ENCODE data around the gene PAPSS2. TPM values are rescaled to one million over a fixed set of nuclear protein-coding genes. Genes with fewer than 3 reads are reported as not detected.

The PAPSS2 gene
- total RNA-seq, 4 donors from 2014 or later = 17.3 to 117 (median 88.4) TPM

- peaks cover 0 to 33% (median 8%) of the 10 kb centered on the region in 4 donors for H3K36me3 ChIP-seq
- in situ Hi-C loops (cut with MboI; ENCODE audit: low pct_ligation_motif_present in 1 of 4, low pct_unique_long_range_greater_than_20kb in 1 of 4, low sequenced_read_pairs in 3 of 4) = no loop called here
- no peaks in the 10 kb centered on the region for H3K9me3 ChIP-seq
- H3K4me1 ChIP-seq = peaks cover 0 to 8% (median 2%) of the 10 kb centered on the region in 4 donors
- no peaks in the 10 kb centered on the region for H3K27me3 ChIP-seq
- TF ChIP-seq, protein P1, sequence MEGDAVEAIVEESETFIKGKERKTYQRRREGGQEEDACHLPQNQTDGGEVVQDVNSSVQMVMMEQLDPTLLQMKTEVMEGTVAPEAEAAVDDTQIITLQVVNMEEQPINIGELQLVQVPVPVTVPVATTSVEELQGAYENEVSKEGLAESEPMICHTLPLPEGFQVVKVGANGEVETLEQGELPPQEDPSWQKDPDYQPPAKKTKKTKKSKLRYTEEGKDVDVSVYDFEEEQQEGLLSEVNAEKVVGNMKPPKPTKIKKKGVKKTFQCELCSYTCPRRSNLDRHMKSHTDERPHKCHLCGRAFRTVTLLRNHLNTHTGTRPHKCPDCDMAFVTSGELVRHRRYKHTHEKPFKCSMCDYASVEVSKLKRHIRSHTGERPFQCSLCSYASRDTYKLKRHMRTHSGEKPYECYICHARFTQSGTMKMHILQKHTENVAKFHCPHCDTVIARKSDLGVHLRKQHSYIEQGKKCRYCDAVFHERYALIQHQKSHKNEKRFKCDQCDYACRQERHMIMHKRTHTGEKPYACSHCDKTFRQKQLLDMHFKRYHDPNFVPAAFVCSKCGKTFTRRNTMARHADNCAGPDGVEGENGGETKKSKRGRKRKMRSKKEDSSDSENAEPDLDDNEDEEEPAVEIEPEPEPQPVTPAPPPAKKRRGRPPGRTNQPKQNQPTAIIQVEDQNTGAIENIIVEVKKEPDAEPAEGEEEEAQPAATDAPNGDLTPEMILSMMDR (IDR thresholded peaks at IDR 0.05) = no peak
- TF ChIP-seq POLR2A (IDR thresholded peaks at IDR 0.05) (no peak), EP300 (IDR thresholded peaks at IDR 0.05; ENCODE audit: low read depth) (no peak), POLR2AphosphoS5 (IDR thresholded peaks at IDR 0.05) (no peak)
- intact Hi-C loops (cut with DNase I; ENCODE audit: low total_unique reads) = no loop called here
- no peak overlapping the region for H3K4me3 ChIP-seq
- no peak for DNase-seq
- no peak overlapping the region for H3K27ac ChIP-seq
- WGBS, 2 donors (ENCODE audit: low coverage in 1 of 2) = 78 to 82% methylated on average over 8 of the region's 8 CpGs
Observed at GRCh38 chr10:87753995-87754866, 94.6 kb downstream of the PAPSS2 start.

GRCh38 chr10:87757685-87758084, 98.0 kb downstream of the PAPSS2 start:
- H3K27ac ChIP-seq = no peak overlapping the region
- H3K4me1 ChIP-seq = peaks cover 0 to 4% (median 2%) of the 10 kb centered on the region in 4 donors
- H3K9me3 ChIP-seq = no peaks in the 10 kb centered on the region
- DNase-seq = no peak
- peaks cover 0 to 33% (median 13%) of the 10 kb centered on the region in 4 donors for H3K36me3 ChIP-seq
- in situ Hi-C loops (cut with MboI; ENCODE audit: low pct_ligation_motif_present in 1 of 4, low pct_unique_long_range_greater_than_20kb in 1 of 4, low sequenced_read_pairs in 3 of 4) = no loop called here
- no peak for TF ChIP-seq EP300 (IDR thresholded peaks at IDR 0.05; ENCODE audit: low read depth)
- TF ChIP-seq POLR2A (IDR thresholded peaks at IDR 0.05) = no peak
- TF ChIP-seq POLR2AphosphoS5 (IDR thresholded peaks at IDR 0.05) = no peak
- TF ChIP-seq, protein P1 (IDR thresholded peaks at IDR 0.05) = no peak
- no peaks in the 10 kb centered on the region for H3K27me3 ChIP-seq
- H3K4me3 ChIP-seq = no peak overlapping the region
- intact Hi-C loops (cut with DNase I; ENCODE audit: low total_unique reads) = no loop called here
- 91 to 95% methylated on average over 1 of the region's 1 CpG for WGBS, 2 donors (ENCODE audit: low coverage in 1 of 2)

GRCh38 chr10:87759551-87759950, 99.9 kb downstream of the PAPSS2 start:
- H3K9me3 ChIP-seq = no peaks in the 10 kb centered on the region
- in situ Hi-C loops (cut with MboI; ENCODE audit: low pct_ligation_motif_present in 1 of 4, low pct_unique_long_range_greater_than_20kb in 1 of 4, low sequenced_read_pairs in 3 of 4) (no loop called here), intact Hi-C loops (cut with DNase I; ENCODE audit: low total_unique reads) (no loop called here)
- TF ChIP-seq EP300 (IDR thresholded peaks at IDR 0.05; ENCODE audit: low read depth) (no peak), POLR2A (IDR thresholded peaks at IDR 0.05) (no peak), POLR2AphosphoS5 (IDR thresholded peaks at IDR 0.05) (no peak)
- TF ChIP-seq, protein P1 (IDR thresholded peaks at IDR 0.05) = no peak
- H3K4me3 ChIP-seq = no peak overlapping the region
- no peak for DNase-seq
- H3K27me3 ChIP-seq = no peaks in the 10 kb centered on the region
- H3K4me1 ChIP-seq = no peaks in the 10 kb centered on the region
- H3K36me3 ChIP-seq = peaks cover 0 to 36% (median 13%) of the 10 kb centered on the region in 4 donors
- no peak overlapping the region for H3K27ac ChIP-seq

DNA sequence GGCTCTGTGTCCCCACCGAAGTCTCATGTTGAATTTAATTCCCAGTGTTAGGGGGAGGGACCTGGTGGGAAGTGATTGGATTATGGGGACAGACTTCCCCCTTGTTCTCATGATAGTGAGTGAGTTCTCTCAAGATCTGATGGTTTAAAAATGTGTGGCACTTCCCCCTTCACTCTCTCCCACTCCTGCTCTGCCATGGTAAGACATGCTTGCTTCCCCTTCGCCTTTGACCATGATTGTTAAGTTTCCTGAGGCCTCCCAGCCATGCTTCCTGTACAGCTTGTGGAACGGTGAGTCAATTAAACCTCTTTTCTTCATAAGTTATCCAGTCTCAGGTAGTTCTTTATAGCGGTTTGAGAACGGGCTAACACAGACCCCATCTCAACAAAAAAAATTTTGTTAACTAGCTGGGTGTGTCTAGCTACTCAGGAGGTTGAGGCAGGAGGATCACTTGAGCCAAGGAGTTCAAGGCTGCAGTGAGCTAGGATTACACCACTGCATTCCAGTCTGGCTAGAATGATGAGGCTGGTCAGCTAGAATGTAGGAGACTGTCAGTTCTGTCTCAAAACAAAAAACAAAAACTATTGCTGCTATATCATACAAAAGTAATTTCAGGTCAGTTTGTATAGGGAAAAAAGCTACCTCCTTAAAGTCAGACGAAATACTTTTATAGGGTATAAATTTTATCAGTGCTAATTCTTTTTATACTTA, 100.7 kb downstream of the PAPSS2 start:
- TF ChIP-seq POLR2AphosphoS5 (IDR thresholded peaks at IDR 0.05) = no peak
- no peak for TF ChIP-seq EP300 (IDR thresholded peaks at IDR 0.05; ENCODE audit: low read depth)
- TF ChIP-seq POLR2A (IDR thresholded peaks at IDR 0.05) = no peak
- TF ChIP-seq, protein P1 (IDR thresholded peaks at IDR 0.05) = no peak
- no peak for DNase-seq
- 84 to 89% methylated on average over 2 to 6 of the region's 6 CpGs for WGBS, 2 donors (ENCODE audit: low coverage in 1 of 2)
- intact Hi-C loops (cut with DNase I; ENCODE audit: low total_unique reads) (no loop called here), in situ Hi-C loops (cut with MboI; ENCODE audit: low pct_ligation_motif_present in 1 of 4, low pct_unique_long_range_greater_than_20kb in 1 of 4, low sequenced_read_pairs in 3 of 4) (loop anchor here in 1 of 4 donors (10.0 kb wide), 1 partner anchor 116 kb away; no protein-coding TSS in a partner anchor)
- H3K4me1 ChIP-seq = no peaks in the 10 kb centered on the region
- peaks cover 0 to 28% (median 11%) of the 10 kb centered on the region in 4 donors for H3K36me3 ChIP-seq
- H3K4me3 ChIP-seq = no peak overlapping the region
- no peaks in the 10 kb centered on the region for H3K9me3 ChIP-seq
- H3K27ac ChIP-seq = no peak overlapping the region
- no peaks in the 10 kb centered on the region for H3K27me3 ChIP-seq

All from transverse colon (tissue), 4 donors.